IMR-90 (cell line): ENCODE measurements around the gene HAP1. TPM values are rescaled to one million over a fixed set of nuclear protein-coding genes. Genes with fewer than 3 reads are reported as not detected.

Source experiments
- ATAC-seq: fragments of 200-7000 bp; cut with Tn5 transposase; 2 replicates; pipeline ENCODE4 v1.9.1; 2020; ENCODE audit warnings: low read depth, mild to moderate bottlenecking, moderate library complexity
- BruUV-seq: library from RNA; stranded (reverse); fragments of 400-500 nt; replicated peaks from 2 replicates; lab custom pipeline; 2021; lab: Mats Ljungman, UMichigan
- CTCF ChIA-PET: fragments of 300-600 bp; formaldehyde crosslinking; extraction: SDS; loops from one replicate; lab custom pipeline; 2021; ENCODE audit warnings: antibody characterized with exemption; lab: Yijun Ruan, JAX
- POLR2A ChIA-PET: fragments of 300-600 bp; sonication (Branson Sonifier 250); formaldehyde crosslinking; loops from one replicate; lab custom pipeline; 2022; ENCODE audit warnings: antibody characterized with exemption; ENCODE audit not compliant: unreplicated experiment; lab: Charles Lee
- DNase-seq: peaks from one replicate; pipeline ENCODE4 v3.0.0; 2013
- H2AFZ ChIP-seq: replicated peaks from 2 replicates; pipeline ENCODE3; 2013; ENCODE audit warnings: low read length, mild to moderate bottlenecking; ENCODE audit not compliant: poor library complexity
- H2AK5ac ChIP-seq: 2 replicates; pipeline ENCODE4 v1.6.1; 2013; ENCODE audit warnings: low read depth, low read length, inconsistent platforms
- H2AK9ac ChIP-seq: replicated peaks from 2 replicates; pipeline ENCODE3; 2013; ENCODE audit warnings: mild to moderate bottlenecking, low read depth, low read length, moderate library complexity; ENCODE audit not compliant: poor library complexity
- H2BK120ac ChIP-seq: 2 replicates; pipeline ENCODE4 v1.6.1; 2013; ENCODE audit warnings: low read depth, low read length, inconsistent platforms
- H2BK15ac ChIP-seq: 3 replicates; pipeline ENCODE4 v1.6.1; 2013; ENCODE audit warnings: low read depth, low read length, inconsistent platforms
- H2BK20ac ChIP-seq: 2 replicates; pipeline ENCODE4 v1.6.1; 2013; ENCODE audit warnings: low read depth, mild to moderate bottlenecking, inconsistent platforms, low read length, moderate library complexity
- H2BK5ac ChIP-seq: 2 replicates; pipeline ENCODE4 v1.6.1; 2013; ENCODE audit warnings: mild to moderate bottlenecking, low read depth, low read length, inconsistent platforms; ENCODE audit not compliant: poor library complexity, severe bottlenecking
- H3K14ac ChIP-seq: replicated peaks from 2 replicates; pipeline ENCODE4 v1.6.1; 2013; ENCODE audit warnings: low read depth, low read length, inconsistent platforms
- H3K18ac ChIP-seq: 2 replicates; pipeline ENCODE4 v1.6.1; 2013; ENCODE audit warnings: low read depth, low read length, control low read depth
- H3K23ac ChIP-seq: 2 replicates; pipeline ENCODE4 v1.6.1; 2013; ENCODE audit warnings: low read depth, low read length, inconsistent platforms
- H3K27ac ChIP-seq: 2 replicates; pipeline ENCODE4 v1.5.1; 2013; ENCODE audit warnings: mild to moderate bottlenecking, control low read depth, low read length; ENCODE audit not compliant: insufficient read depth
- H3K27me3 ChIP-seq: 2 replicates; pipeline ENCODE4 v1.6.1; 2013; ENCODE audit warnings: low read length; ENCODE audit not compliant: control insufficient read depth, insufficient read depth
- H3K36me3 ChIP-seq: 2 replicates; pipeline ENCODE4 v1.6.1; 2013; ENCODE audit warnings: low read length, mixed read lengths; ENCODE audit not compliant: control insufficient read depth, insufficient read depth
- H3K4ac ChIP-seq: 2 replicates; pipeline ENCODE4 v1.6.1; 2013; ENCODE audit warnings: low read depth, low read length, inconsistent platforms
- H3K4me1 ChIP-seq: 2 replicates; pipeline ENCODE4 v1.6.1; 2013; ENCODE audit warnings: low read length, mixed read lengths; ENCODE audit not compliant: control insufficient read depth, insufficient read depth
- H3K4me2 ChIP-seq: 2 replicates; pipeline ENCODE4 v1.6.1; 2013; ENCODE audit warnings: low read depth, mild to moderate bottlenecking, control low read depth, low read length, moderate library complexity
- H3K4me3 ChIP-seq: 2 replicates; pipeline ENCODE4 v1.5.1; 2013; ENCODE audit warnings: low read depth, mild to moderate bottlenecking, control low read depth, low read length, moderate library complexity; ENCODE audit not compliant: insufficient read depth
- H3K56ac ChIP-seq: 2 replicates; pipeline ENCODE4 v1.6.1; 2013; ENCODE audit warnings: low read length, inconsistent platforms; ENCODE audit not compliant: insufficient read depth; ENCODE audit errors: extremely low read depth
- H3K79me1 ChIP-seq, 2 experiments: 2 replicates each; pipeline ENCODE4 v1.6.1; 2013; ENCODE audit warnings: low read length in 2 of 2, inconsistent platforms in 1 of 2, low read depth in 1 of 2
- H3K9ac ChIP-seq: 2 replicates; pipeline ENCODE4 v1.6.1; 2013; ENCODE audit warnings: low read depth, low read length, control low read depth
- H3K9me1 ChIP-seq: 2 replicates; pipeline ENCODE4 v1.6.1; 2013; ENCODE audit warnings: low read length, inconsistent platforms; ENCODE audit not compliant: insufficient read depth
- H3K9me3 ChIP-seq: 2 replicates; pipeline ENCODE4 v1.6.1; 2013; ENCODE audit warnings: low read length; ENCODE audit not compliant: control insufficient read depth, insufficient read depth
- H4K20me1 ChIP-seq: 2 replicates; pipeline ENCODE4 v1.6.1; 2013; ENCODE audit warnings: low read length, inconsistent platforms; ENCODE audit not compliant: insufficient read depth
- H4K5ac ChIP-seq: 2 replicates; pipeline ENCODE4 v1.6.1; 2013; ENCODE audit warnings: mild to moderate bottlenecking, low read depth, low read length, control low read depth
- H4K8ac ChIP-seq, 2 experiments: 2 replicates each; pipeline ENCODE4 v1.6.1; 2013; ENCODE audit warnings: low read depth in 2 of 2, low read length in 2 of 2, control low read depth in 1 of 2, inconsistent platforms in 1 of 2
- H4K91ac ChIP-seq: 2 replicates; pipeline ENCODE4 v1.6.1; 2013; ENCODE audit warnings: low read depth, low read length, inconsistent platforms; ENCODE audit not compliant: insufficient read depth
- BHLHE40 ChIP-seq: fragments of 150-350 bp; IDR thresholded peaks from 2 replicates; pipeline ENCODE4 v1.6.1; 2016; ENCODE audit warnings: mild to moderate bottlenecking, low read depth, low read length
- CHD1 ChIP-seq: IDR thresholded peaks from 2 replicates; pipeline ENCODE4 v1.6.1; 2012; ENCODE audit warnings: low read depth, low read length, improper control_type of control experiment
- MAFK ChIP-seq: IDR thresholded peaks from 2 replicates; pipeline ENCODE4 v1.6.1; 2012; ENCODE audit warnings: low read depth, low read length, improper control_type of control experiment
- WGBS, 2 experiments: methylation state at CpG; one replicate each; pipeline versions ENCODE4 v1.1.5 to v1.1.7; 2013; ENCODE audit warnings: missing lambda C conversion rate in 2 of 2; ENCODE audit not compliant: insufficient read length in 1 of 2; ENCODE audit errors: extremely low coverage in 2 of 2; 5-methylcytosine and 5-hydroxymethylcytosine counted together
- dilution Hi-C: fragments of 300-500 bp; cut with HindIII; formaldehyde crosslinking; loops from one replicate; pipeline ENCODE4 v1.14.3; 2018; ENCODE audit warnings: low sequenced_read_pairs; ENCODE audit not compliant: unreplicated experiment
- in situ Hi-C: fragments of 300-500 bp; cut with MboI; formaldehyde crosslinking; loops from 3 replicates; pipeline ENCODE4 v1.14.3; 2019; ENCODE audit warnings: low sequenced_read_pairs, inconsistent platforms, mixed read lengths
- intact Hi-C: fragments of 100-400 bp; cut with micrococcal nuclease; formaldehyde crosslinking; loops from 2 replicates; pipeline ENCODE4 v1.10.0; 2022
- polyA plus RNA-seq, 3 experiments: library from polyadenylated mRNA; depleted of rRNA; stranded (reverse); fragments of >200 nt; gene quantifications; 2 replicates each; pipeline ENCODE4 v1.2.3, GENCODE V29; 2012; ENCODE audit warnings: low replicate concordance in 1 of 3
- total RNA-seq: library from RNA; depleted of rRNA; stranded (reverse); fragments of >200 nt; gene quantifications from 2 replicates; pipeline ENCODE4 v1.2.3, GENCODE V29; 2012

Gene HAP1
- total and polyA plus RNA-seq, 2 of the 4 experiments (the other 2 are of a cell fraction), result under 0.01 to 0.09 TPM

GRCh38 chr17:41718287-41718645, 16.2 kb downstream of the HAP1 start:
- no peak overlapping the region for H2BK5ac ChIP-seq
- no peak overlapping the region for H2BK120ac ChIP-seq
- H2BK15ac ChIP-seq, result no peak overlapping the region
- no peaks in the 10 kb centered on the region for H3K79me1 ChIP-seq
- no peaks in the 10 kb centered on the region for H3K36me3 ChIP-seq
- H4K20me1 ChIP-seq, result no peaks in the 10 kb centered on the region
- intact Hi-C loops, result no loop called here
- no peak overlapping the region for H4K91ac ChIP-seq
- H2BK20ac ChIP-seq, result no peak overlapping the region
- no peak overlapping the region for H3K23ac ChIP-seq
- H2AK5ac ChIP-seq, result no peak overlapping the region
- no peak overlapping the region for H3K4me3 ChIP-seq
- peaks cover 27% of the 10 kb centered on the region for H3K27me3 ChIP-seq
- ChIA-PET POLR2A (no interaction called here), CTCF (no interaction called here)
- H3K9me1 ChIP-seq, result no peaks in the 10 kb centered on the region; the same call in 1 of the 2 replicates
- BruUV-seq, result no TSS peak
- whole genome bisulfite sequencing, 2 experiments, result 65% methylated on average over 2 of the region's 5 CpGs; no CpG with 5 or more reads in 1 of the 2 experiments
- ATAC-seq (no peak), DNase-seq (no peak)
- H3K56ac ChIP-seq, result no peak overlapping the region
- no peak overlapping the region for H4K5ac ChIP-seq
- H3K18ac ChIP-seq, result no peak overlapping the region
- no peak overlapping the region for H2AFZ ChIP-seq
- TF ChIP-seq BHLHE40 (no peak), MAFK (no peak), CHD1 (no peak)
- H3K4me2 ChIP-seq, result no peak overlapping the region
- dilution Hi-C loops, result no loop called here
- H4K8ac ChIP-seq, result no peak overlapping the region
- no peak overlapping the region for H2AK9ac ChIP-seq
- H3K4ac ChIP-seq, result no peak overlapping the region
- H3K9ac ChIP-seq, result no peak overlapping the region
- no peak overlapping the region for H3K14ac ChIP-seq
- 0 out of 2 replicates have a peak, but pooled peaks cover 2% of the 10 kb centered on the region for H3K4me1 ChIP-seq
- in situ Hi-C loops, result no loop called here
- H3K27ac ChIP-seq, result no peak overlapping the region
- no peaks in the 10 kb centered on the region for H3K9me3 ChIP-seq
